ENCODE measurements around the gene MTHFD2L. TPM values are rescaled to one million over a fixed set of nuclear protein-coding genes. Genes with fewer than 3 reads are reported as not detected.

MTHFD2L gene
- total RNA-seq, 1 donor from 2014 or later: 5.5 TPM

GRCh38 chr4:74262522-74262921 is 104.6 kb downstream of the MTHFD2L start:
- TF ChIP-seq CTCF (conservative IDR thresholded peaks at IDR 0.05; ENCODE audit: low read depth, low read length): no peak
- no peak for DNase-seq (ENCODE audit: low read depth)
- no peak overlapping the region for H3K4me3 ChIP-seq (ENCODE audit: low read depth, low read length)

GRCh38 chr4:74263551-74263950 is 105.6 kb downstream of the MTHFD2L start:
- DNase-seq (ENCODE audit: low read depth): no peak
- no peak overlapping the region for H3K4me3 ChIP-seq (ENCODE audit: low read depth, low read length)
- TF ChIP-seq CTCF (conservative IDR thresholded peaks at IDR 0.05; ENCODE audit: low read depth, low read length): no peak

- TF ChIP-seq CTCF (conservative IDR thresholded peaks at IDR 0.05; ENCODE audit: low read depth, low read length): no peak
- H3K4me3 ChIP-seq (ENCODE audit: low read depth, low read length): no peak overlapping the region
- DNase-seq (ENCODE audit: low read depth): no peak
Observed at GRCh38 chr4:74266081-74266480, 108.2 kb downstream of the MTHFD2L start.

GRCh38 chr4:74267998-74268606 is 110.2 kb downstream of the MTHFD2L start:
- no peak overlapping the region for H3K4me3 ChIP-seq (ENCODE audit: low read depth, low read length)
- DNase-seq (ENCODE audit: low read depth): peak; percentile 92
- no peak for TF ChIP-seq CTCF (conservative IDR thresholded peaks at IDR 0.05; ENCODE audit: low read depth, low read length)

- no peak for DNase-seq (ENCODE audit: low read depth)
- no peak for TF ChIP-seq CTCF (conservative IDR thresholded peaks at IDR 0.05; ENCODE audit: low read depth, low read length)
- H3K4me3 ChIP-seq (ENCODE audit: low read depth, low read length): no peak overlapping the region
Observed at GRCh38 chr4:74268643-74269042, 110.7 kb downstream of the MTHFD2L start.

- DNase-seq (ENCODE audit: low read depth): no peak
- H3K4me3 ChIP-seq (ENCODE audit: low read depth, low read length): no peak overlapping the region
- no peak for TF ChIP-seq CTCF (conservative IDR thresholded peaks at IDR 0.05; ENCODE audit: low read depth, low read length)
Observed at GRCh38 chr4:74278490-74278889, 120.6 kb downstream of the MTHFD2L start.

- no peak overlapping the region for H3K4me3 ChIP-seq (ENCODE audit: low read depth, low read length)
- no peak for DNase-seq (ENCODE audit: low read depth)
- TF ChIP-seq CTCF (conservative IDR thresholded peaks at IDR 0.05; ENCODE audit: low read depth, low read length): no peak
Observed at GRCh38 chr4:74279716-74280115, 121.8 kb downstream of the MTHFD2L start.

Data from epithelial cell of proximal tubule (primary cell).